Measurements from ENCODE around the gene SLPI. TPM values are rescaled to one million over a fixed set of nuclear protein-coding genes. Genes with fewer than 3 reads are reported as not detected.

The SLPI gene
- total and polyA plus RNA-seq, 4 donors, result 451 to 8,409 (median 1,806) TPM

DNA sequence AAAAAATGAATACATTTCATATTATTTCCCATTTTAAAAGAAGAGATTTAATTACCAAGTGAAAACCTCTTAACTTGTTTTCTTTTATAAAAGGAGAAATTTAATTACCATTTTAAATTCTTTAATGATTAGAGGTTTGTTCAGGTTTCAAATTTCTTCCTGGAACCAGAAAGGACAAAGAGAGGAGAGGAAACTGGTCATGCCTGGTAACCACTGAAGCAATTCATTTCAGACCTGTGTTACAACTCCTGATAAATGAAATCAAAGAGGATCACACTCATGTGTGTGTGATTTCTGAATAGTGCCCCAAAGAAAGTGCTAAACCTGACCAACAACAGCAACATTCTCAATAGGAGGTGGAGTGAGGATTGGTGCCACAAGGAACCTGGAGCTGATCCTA is 12.6 kb upstream of the SLPI start:
- Histone ChIP-seq H3K27ac (ENCODE audit: low read depth in 1 of 2, low read length in 1 of 2) (no peak overlapping the region), H3K9ac (ENCODE audit: insufficient read depth in 1 of 2, low read length in 2 of 2) (no peak overlapping the region), H3K9me3 (ENCODE audit: control insufficient read depth in 4 of 4, insufficient read depth in 3 of 4, low read length in 3 of 4) (no peaks in the 10 kb centered on the region), H3K4me3 (no peak overlapping the region), H3K4me1 (ENCODE audit: control insufficient read depth in 5 of 5, insufficient read depth in 5 of 5, low read length in 5 of 5) (peaks cover 0 to 2% (median 0%) of the 10 kb centered on the region in 5 donors), H3K36me3 (ENCODE audit: control insufficient read depth in 4 of 4, insufficient read depth in 4 of 4, low read length in 4 of 4) (no peaks in the 10 kb centered on the region), H3K27me3 (ENCODE audit: control insufficient read depth in 3 of 3, insufficient read depth in 3 of 3, low read length in 2 of 3) (peaks cover 0 to 2% (median 0%) of the 10 kb centered on the region in 3 donors)
- ATAC-seq (ENCODE audit: insufficient read depth, low FRiP score), result no peak
- DNase-seq, result no peak
- TF ChIP-seq, protein P1, sequence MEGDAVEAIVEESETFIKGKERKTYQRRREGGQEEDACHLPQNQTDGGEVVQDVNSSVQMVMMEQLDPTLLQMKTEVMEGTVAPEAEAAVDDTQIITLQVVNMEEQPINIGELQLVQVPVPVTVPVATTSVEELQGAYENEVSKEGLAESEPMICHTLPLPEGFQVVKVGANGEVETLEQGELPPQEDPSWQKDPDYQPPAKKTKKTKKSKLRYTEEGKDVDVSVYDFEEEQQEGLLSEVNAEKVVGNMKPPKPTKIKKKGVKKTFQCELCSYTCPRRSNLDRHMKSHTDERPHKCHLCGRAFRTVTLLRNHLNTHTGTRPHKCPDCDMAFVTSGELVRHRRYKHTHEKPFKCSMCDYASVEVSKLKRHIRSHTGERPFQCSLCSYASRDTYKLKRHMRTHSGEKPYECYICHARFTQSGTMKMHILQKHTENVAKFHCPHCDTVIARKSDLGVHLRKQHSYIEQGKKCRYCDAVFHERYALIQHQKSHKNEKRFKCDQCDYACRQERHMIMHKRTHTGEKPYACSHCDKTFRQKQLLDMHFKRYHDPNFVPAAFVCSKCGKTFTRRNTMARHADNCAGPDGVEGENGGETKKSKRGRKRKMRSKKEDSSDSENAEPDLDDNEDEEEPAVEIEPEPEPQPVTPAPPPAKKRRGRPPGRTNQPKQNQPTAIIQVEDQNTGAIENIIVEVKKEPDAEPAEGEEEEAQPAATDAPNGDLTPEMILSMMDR (IDR thresholded peaks at IDR 0.05; ENCODE audit: control extremely low read depth, extremely low read depth), result no peak

DNA sequence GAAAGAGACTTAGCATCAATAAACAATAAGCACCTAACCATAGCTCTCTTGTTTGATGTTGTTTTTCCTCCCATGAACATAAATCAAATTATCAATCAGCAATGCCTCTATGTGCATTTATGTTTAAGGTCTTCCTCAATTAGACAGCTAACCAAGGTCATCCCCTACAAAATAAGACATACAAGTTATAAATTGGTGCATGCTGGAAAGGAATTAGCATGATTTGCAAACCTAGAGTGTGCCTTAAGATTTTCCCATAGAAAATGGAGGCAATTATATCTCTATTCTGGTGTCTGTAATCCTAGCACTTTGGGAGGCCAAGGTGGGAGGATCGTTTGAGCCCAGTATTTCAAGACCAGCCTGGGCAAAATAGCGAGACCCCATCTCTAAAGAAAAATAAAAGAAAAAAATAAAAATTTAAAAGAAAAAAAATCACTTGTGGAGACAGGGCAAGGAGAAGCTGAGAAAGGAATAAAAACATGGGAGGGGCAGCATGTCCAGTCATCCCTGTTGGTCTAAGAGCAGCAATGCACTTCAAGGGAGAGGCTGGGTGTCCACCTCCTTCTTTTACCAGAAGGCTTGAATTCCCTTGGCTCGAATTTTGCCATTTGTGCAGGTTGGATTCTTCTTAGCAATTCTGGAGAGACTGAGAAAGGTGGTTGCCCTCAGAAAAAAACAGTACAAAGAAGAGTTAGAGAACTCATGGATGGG is 9.3 kb upstream of the SLPI start:
- Histone ChIP-seq H3K9ac (ENCODE audit: insufficient read depth in 1 of 2, low read length in 2 of 2) (no peak overlapping the region), H3K36me3 (ENCODE audit: control insufficient read depth in 4 of 4, insufficient read depth in 4 of 4, low read length in 4 of 4) (no peaks in the 10 kb centered on the region), H3K4me3 (no peak overlapping the region), H3K27ac (ENCODE audit: low read depth in 1 of 2, low read length in 1 of 2) (no peak overlapping the region), H3K4me1 (ENCODE audit: control insufficient read depth in 5 of 5, insufficient read depth in 5 of 5, low read length in 5 of 5) (peaks cover 0 to 1% (median 0%) of the 10 kb centered on the region in 5 donors), H3K27me3 (ENCODE audit: control insufficient read depth in 3 of 3, insufficient read depth in 3 of 3, low read length in 2 of 3) (peaks cover 0 to 4% (median 2%) of the 10 kb centered on the region in 3 donors), H3K9me3 (ENCODE audit: control insufficient read depth in 4 of 4, insufficient read depth in 3 of 4, low read length in 3 of 4) (no peaks in the 10 kb centered on the region)
- 86 to 90% methylated on average over 3 of the region's 3 CpGs for WGBS, 2 donors
- TF ChIP-seq, protein P1 (IDR thresholded peaks at IDR 0.05; ENCODE audit: control extremely low read depth, extremely low read depth), result no peak
- ATAC-seq (ENCODE audit: insufficient read depth, low FRiP score), result no peak
- no peak for DNase-seq

DNA sequence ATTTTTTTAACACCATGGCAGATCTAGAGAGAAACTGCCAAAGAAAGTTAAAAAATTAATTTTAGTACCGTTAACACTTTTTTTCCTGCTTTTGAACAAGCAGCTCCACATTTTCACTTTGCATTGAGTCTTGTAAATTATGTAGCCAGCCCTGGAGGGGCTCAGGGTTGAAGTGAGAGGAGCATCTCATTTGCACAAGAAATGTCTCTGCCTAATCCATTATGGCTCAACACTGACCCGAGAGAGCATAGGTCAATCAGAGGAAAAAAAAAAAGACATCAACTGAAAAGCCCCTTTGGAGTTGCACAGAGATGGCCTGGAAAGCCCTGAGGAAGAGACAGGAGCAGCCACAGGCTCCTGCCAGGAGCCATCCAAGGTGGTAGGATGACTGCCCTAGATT is 4.3 kb upstream of the SLPI start:
- no peak overlapping the region for H3K27ac ChIP-seq (ENCODE audit: low read depth in 1 of 2, low read length in 1 of 2)
- DNase-seq (no peak), ATAC-seq (ENCODE audit: insufficient read depth, low FRiP score) (no peak)
- peaks cover 0 to 4% (median 0%) of the 10 kb centered on the region in 3 donors for H3K27me3 ChIP-seq (ENCODE audit: control insufficient read depth in 3 of 3, insufficient read depth in 3 of 3, low read length in 2 of 3)
- no peaks in the 10 kb centered on the region for H3K36me3 ChIP-seq (ENCODE audit: control insufficient read depth in 4 of 4, insufficient read depth in 4 of 4, low read length in 4 of 4)
- WGBS, 2 donors, result 63 to 70% methylated on average over 2 of the region's 2 CpGs
- peaks cover 0 to 15% (median 7%) of the 10 kb centered on the region in 5 donors for H3K4me1 ChIP-seq (ENCODE audit: control insufficient read depth in 5 of 5, insufficient read depth in 5 of 5, low read length in 5 of 5)
- TF ChIP-seq, protein P1 (IDR thresholded peaks at IDR 0.05; ENCODE audit: control extremely low read depth, extremely low read depth), result no peak
- H3K9me3 ChIP-seq (ENCODE audit: control insufficient read depth in 4 of 4, insufficient read depth in 3 of 4, low read length in 3 of 4), result no peaks in the 10 kb centered on the region
- no peak overlapping the region for H3K4me3 ChIP-seq
- H3K9ac ChIP-seq (ENCODE audit: insufficient read depth in 1 of 2, low read length in 2 of 2), result no peak overlapping the region
